Smooth muscle cell of the brain vasculature (primary cell): ENCODE data around the gene ADAM19.

Experiments
- DNase-seq: peaks from one replicate; pipeline ENCODE4 v3.0.0-alpha.2; 2012; ENCODE audit warnings: low read depth, low spot score

The ADAM19 gene, protein sequence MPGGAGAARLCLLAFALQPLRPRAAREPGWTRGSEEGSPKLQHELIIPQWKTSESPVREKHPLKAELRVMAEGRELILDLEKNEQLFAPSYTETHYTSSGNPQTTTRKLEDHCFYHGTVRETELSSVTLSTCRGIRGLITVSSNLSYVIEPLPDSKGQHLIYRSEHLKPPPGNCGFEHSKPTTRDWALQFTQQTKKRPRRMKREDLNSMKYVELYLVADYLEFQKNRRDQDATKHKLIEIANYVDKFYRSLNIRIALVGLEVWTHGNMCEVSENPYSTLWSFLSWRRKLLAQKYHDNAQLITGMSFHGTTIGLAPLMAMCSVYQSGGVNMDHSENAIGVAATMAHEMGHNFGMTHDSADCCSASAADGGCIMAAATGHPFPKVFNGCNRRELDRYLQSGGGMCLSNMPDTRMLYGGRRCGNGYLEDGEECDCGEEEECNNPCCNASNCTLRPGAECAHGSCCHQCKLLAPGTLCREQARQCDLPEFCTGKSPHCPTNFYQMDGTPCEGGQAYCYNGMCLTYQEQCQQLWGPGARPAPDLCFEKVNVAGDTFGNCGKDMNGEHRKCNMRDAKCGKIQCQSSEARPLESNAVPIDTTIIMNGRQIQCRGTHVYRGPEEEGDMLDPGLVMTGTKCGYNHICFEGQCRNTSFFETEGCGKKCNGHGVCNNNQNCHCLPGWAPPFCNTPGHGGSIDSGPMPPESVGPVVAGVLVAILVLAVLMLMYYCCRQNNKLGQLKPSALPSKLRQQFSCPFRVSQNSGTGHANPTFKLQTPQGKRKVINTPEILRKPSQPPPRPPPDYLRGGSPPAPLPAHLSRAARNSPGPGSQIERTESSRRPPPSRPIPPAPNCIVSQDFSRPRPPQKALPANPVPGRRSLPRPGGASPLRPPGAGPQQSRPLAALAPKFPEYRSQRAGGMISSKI

GRCh38 chr5:157575381-157576020 is at the start of gene ADAM19:
TSS of gene ADAM19 (minus strand) at chr5:157575775. CDS start at chr5:157575696, 79 bp downstream.
- DNase-seq: no peak

- no peak for DNase-seq
These were observed 48.6 kb upstream of the ADAM19 start for GRCh38 chr5:157624144-157624543.

DNA sequence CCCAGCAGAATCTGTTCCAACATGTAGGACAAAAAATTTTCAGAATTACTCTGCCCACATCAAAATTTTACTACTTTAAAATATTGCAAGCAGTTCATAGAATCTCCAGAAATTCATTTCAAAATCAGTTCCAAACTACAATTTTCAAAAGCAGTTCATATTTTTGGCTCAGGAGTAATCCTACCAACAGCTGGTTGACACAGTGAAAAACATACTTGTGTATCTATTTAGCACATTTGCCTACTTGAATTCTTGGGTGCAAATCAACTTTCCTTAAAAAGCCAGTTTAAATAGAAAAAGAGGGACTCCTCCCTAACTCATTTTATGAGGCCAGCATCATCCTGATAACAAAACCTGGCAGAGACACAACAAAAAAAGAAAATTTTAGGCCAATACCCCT is 45.2 kb upstream of the ADAM19 start:
- DNase-seq: no peak

DNA sequence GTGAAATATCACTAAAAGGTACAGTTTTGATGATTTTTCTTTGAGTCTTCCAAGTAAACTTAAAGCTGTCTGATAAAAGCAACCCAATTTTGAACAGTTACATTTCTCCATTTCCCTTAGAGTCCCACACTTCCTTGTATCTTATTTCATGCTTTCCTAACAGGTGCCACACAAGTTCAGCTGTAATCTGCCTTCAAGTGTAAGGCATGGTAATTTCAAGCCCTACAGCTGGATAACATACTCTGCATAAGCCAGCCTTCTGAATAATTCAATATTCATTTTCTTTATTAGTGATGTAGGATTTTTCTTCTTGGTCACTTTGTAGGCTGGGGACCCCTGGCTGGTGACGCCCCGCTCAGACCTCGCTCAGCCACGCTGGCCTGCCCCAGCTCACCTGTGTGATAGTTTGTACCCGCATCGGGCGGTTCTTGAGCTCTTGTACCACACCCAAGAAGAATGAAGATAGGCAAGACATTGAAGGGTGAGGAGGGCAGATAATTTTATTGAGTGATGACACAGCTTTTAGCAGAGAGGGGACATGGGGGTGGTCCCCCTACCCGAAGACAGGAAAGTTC is 42.7 kb upstream of the ADAM19 start:
- DNase-seq: no peak

GRCh38 chr5:157616785-157617184 is 41.2 kb upstream of the ADAM19 start:
- DNase-seq: no peak

DNA sequence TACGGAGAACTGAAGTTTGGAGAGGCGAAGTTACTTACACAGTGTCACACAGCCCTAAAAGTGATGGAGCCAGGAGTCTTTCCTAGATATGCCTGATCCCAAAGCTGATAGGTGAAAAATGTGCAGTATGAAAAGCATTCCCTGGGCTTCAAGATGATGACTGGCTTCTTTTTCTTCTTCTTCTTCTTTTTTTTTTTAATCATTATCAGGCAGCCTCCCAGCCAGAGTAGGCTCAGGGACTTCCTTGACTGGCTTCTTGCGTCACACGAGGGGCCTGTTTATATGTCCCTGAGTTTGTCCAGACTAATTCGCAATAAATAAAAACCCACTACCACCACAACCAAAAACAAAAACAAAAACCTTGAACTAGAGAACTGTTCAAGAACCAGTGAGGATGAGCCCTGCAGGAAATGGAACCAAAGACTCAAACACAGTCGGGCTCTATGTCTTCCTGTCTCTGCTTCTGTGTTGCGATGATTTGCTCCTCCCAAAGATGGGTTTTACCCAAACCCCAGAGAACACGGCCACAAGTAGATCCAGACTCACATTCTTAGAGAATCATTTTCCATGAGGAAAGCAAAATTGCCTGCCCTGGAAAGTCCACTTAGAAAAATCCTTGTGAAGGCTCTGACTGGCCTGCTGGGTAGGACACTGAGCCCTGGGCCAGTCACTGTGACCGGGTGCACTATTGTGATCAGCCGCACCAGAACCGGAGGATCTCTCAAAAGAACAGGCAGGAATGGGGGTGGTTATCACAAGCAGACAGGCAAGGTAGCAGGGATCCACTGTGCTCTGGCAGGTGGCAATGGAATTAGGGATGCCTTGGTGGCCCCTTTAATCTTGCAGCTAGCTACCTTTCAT is 38.0 kb upstream of the ADAM19 start:
- no peak for DNase-seq

DNA sequence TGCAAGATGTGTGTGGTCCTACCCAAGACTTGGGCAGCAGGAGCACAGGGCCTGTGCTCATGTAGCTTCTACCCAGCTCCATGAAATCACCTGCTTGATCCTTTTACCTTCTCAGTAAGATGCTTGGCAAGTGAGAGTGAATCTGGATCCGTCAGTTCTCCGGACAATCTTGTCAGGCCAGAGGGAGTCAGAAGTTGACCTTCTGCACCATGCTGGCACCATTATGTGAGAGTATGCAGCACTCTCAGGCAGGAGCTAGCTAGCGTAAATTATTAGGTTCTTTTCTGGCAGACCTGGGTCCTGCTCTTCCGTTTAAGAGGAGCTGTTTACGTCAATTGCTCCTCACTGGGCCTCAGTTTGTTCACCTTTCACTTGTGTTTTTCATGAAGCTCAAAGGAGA is 37.0 kb upstream of the ADAM19 start:
- DNase-seq: no peak

DNA sequence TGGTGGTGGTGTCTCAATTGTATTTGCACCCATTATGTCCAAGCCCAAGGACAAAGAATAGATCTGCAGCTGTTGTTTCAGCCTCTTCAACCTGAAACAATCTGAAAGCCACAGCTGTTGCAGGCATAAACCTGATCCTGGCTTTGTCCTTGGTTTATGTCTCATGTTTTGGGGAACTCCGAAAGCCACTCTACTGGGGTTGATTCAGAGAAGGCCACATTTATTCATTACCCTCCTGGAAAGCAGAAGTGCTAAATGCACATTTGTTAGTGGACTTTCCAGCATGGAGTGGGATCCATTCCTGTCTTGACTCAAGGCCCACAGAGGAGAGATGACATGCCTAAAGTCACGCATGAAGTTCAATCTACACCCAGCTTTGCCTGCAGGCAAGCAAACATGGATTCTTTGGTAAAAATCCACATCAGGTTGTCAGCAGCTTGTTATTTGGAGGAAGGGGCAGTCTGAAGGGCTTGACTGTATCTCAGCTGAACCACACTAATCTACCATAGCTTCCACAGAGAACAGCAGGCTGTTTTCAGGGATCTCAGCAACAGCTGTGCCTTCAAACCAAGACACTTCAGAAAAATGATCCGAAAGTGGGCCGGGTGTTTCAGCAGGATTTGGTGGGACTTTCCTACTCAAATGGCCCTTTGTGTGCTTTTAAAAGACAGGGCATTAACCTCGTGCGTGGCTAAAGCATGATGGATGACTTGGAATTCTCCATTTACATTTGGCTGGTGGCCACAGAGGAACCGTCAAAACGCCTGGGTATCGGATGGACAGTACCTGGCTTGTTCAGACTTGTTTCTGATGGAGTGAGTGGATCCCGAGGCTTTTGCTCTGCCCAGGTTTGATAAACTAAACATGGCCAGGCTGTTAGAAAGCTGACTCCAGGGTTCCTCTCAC is 36.2 kb upstream of the ADAM19 start:
- no peak for DNase-seq

DNA sequence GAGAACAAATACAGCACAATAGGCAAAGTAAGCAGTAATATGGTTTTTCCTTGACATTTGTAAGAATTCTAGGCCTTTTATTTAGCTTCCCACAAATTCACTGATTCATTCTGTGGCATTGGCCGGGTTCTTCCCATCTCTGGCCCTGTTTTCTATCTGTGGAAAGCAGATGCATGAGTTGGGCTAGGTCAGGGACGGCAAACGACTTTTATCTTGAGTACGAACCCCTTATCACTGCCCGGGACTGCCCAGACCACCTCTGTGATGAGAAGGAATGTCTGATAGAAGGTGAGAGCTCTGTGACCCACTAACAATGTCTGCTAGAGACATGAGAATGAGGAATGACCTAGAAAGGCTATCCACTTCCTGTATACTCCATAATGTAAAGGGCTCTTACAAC is 35.4 kb upstream of the ADAM19 start:
- DNase-seq: no peak

DNA sequence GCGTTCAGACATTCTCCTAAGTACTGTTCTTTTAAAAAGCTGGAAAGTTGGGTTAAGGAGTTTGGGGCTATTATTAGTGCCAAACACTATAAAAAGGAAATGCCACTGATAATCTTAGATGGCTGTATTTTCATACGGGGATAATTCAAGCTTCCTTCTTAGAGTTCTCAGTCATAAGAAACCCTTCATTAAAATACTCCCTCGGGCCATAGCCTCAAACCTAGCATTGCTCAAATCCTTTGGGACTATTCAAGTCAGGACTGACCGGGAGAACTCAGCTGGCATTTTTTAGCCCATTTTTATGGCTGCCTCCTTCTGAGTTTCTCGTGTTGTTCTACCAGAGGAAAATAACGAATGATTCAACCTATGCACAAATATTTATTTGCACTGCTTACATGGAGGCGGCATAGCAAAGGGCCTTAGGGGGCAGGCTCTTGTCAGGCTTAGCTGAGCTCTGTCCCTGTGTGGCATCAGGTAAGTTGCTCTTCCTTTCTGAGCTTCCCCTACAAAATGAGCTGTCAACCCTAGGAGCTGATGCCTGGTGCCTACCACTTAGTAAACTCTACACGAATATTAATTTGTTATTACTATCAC is 33.5 kb upstream of the ADAM19 start:
- no peak for DNase-seq

GRCh38 chr5:157607371-157608161 is 32.0 kb upstream of the ADAM19 start:
- DNase-seq: no peak

DNA sequence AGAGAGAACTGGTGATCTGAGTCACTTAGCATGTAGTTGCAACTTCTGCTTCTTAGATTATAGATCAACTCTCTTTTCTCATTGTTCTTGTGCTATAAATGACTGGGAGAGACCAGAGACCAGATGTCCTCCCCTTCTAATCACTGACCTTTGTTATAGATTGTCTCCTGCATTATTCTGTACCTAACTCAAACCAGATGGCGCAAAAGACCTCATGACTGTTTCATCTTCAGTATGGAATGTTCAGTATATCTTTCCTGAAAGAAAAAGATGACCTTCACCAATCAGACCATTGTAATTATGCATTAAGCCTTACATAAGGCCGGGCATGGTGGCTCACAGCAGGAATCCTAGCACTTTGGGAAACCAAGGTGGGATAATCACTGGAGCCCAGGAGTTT is 30.5 kb upstream of the ADAM19 start:
- no peak for DNase-seq

GRCh38 chr5:157603333-157604190 is 28.0 kb upstream of the ADAM19 start:
- DNase-seq: peak; percentile 28

DNA sequence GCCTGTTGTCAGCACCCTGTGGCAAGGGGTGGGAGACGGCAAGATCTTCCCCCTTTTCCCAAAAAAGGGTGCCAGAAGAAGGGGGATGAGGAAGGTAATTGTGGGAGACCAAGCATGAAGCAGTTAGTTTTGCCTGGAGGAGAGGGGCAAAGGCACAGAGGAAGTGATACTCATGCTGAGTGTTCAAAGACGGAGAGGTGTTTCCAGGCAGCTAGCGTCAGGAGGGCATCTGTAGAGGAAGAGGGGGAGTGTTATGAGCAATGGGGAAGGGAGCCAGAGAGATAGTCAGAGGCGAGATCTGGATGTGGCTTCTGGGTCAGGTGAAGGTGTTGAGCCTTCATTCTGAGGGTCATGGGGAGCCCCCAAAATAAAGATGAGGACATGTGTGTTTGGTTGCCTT is 26.9 kb upstream of the ADAM19 start:
- DNase-seq: no peak

GRCh38 chr5:157600252-157600651 is 24.7 kb upstream of the ADAM19 start:
- DNase-seq: no peak

- DNase-seq: no peak
These were observed 24.0 kb upstream of the ADAM19 start for GRCh38 chr5:157599565-157599964.

- no peak for DNase-seq
These were observed 22.9 kb upstream of the ADAM19 start for GRCh38 chr5:157598350-157598936.
